Measurements from ENCODE around the gene TSPAN12.
"Not testable (repeated sequence)": the region's sequence is repeated elsewhere in the genome, so short reads cannot be mapped to it uniquely, and the experiment has no call there.

Gene TSPAN12, protein sequence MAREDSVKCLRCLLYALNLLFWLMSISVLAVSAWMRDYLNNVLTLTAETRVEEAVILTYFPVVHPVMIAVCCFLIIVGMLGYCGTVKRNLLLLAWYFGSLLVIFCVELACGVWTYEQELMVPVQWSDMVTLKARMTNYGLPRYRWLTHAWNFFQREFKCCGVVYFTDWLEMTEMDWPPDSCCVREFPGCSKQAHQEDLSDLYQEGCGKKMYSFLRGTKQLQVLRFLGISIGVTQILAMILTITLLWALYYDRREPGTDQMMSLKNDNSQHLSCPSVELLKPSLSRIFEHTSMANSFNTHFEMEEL

DNA sequence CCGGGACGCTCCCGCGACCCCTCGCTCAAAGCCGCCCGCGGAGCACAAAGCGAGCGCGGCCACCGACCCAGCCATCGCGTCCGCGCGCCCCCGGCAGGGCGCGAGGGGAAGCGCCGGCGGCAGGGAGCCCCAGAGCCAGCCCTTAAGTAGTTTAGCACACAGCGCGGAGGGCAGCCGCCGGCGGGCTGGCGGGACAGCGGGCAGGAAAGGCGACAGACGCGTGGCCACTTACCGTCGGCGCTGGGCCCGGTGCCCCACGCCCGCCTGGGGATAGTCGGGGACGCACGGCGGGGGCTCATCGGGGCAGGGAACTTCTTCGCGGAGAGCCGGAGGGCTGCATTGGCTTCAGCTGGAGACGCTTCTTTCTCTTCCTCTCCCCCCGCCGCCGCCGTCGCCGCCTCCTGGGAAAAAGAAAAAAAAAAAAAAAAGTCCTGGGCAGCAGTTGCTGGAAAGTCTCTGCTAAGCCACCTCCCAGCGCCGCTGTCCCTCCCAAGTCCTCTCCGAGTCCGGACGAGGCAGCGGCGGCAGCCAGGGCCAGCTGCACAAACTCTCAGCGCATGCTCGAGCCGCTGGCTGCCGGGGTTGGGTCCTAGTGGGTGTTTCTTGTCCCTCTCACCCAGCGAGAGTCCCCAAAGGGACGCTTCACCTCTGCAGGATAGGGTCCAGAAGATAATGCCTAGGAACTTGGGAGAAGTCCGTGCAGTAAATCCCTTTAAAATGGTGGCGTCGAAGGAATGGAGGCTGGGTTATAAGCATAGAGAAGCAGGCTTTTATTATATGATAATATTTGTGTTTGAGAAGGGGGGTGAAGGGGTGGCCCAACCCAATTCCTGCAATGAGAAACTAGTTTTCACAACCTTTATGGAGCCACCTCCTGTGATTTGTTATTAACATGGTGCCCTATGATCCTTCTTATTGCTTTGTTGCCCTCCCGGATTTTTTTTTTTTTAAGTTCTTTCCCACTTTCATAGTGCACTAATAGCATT is at the start of gene TSPAN12:
TSPAN12 (minus strand) TSS at position 557 of the 986 bp plus-strand sequence. CDS start 1,381 bp downstream, outside the sequence.
- DNase-seq, result peak; percentile 62

DNA sequence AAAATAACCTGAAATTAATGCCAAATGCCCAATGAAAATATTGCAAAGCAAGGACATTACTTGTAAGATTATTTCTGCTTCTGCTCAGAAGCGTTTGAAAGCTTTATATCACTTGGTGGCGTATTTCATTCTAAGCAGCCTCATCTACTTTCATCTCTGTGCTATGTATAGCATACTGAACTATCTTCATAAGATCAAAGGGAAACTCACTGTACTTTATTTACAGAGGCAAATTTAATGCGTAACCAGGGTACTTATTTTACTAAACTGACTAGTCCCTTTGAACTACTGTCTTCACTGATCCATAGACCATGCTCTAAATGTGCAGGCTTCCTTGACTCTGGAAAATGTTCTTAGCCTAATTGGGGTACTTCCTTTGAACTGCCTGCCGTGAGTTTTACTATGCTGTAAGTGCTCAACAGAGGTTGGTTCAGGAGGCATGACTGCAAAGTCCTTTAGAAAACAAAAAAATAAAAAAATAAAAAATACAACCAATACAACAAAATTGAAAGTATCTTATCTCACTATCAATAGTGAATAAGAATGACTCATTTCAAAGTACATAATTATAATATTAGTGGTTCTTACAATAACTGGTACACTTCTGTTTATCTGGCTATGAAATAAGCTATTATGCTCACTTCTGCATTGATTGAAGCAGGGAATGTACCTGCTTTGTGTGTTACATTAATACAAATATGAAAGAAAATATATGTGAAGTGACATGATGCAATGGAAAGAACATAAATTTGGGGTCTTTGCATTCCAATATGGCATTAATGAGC is 41.0 kb upstream of the TSPAN12 start:
- no peak for DNase-seq

DNA sequence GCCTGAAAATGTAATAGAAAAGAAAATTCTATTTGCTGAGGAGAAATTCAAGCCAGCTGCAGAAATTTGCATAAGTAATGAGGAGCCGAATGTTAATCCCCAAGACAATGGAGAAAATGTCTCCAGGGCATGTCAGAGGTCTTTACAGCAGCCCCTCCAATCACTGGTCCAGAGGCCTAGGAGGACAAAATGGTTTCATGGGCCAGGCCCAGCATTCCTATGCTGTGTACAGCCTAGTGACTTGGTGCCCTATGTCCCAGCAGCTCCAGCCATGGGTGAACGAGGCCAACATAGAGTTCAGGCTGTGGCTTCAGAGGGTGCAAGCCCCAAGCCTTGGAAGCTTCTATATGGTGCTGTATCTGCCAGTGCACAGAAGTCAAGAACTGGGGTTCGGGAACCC is 37.3 kb upstream of the TSPAN12 start:
- not testable (repeated sequence) for DNase-seq

DNA sequence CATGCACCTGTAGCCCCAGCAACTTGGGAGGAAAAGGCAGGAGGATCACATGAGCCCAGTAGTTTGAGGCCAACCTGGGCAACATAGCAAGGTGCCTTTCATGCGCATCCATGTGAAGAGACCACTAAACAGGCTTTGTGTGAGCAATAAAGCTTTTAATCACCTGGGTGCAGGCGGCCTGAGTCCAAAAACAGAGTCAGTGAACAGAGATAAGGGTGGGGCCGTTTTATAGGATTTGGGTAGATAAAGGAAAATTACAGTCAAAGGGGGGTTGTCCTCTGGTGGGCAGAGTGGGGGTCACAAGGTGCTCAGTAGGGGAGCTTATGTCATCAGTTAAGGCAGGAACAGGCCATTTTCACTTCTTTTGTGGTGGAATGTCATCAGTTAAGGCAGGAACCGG is 27.7 kb upstream of the TSPAN12 start:
- DNase-seq, result not testable (repeated sequence)

DNA sequence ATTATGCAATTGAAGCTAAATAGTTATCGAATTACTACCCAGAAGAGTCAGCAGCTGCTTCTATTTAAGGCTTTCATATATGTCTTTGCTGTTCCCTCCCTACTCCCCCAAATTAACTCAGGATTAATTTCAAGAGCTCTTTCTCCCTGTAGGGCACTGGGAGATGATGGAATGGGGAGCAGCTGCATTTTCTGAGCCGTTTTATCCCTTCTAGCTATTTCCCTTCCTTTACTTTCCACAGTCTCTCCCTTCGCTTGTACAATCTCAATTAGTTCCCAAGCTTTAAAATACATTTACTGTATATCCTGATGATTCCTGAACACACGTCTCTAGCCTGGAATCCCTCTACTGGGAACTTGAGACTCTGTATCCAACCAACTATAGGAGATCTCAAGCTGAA is 19.8 kb upstream of the TSPAN12 start:
- no peak for DNase-seq

DNA sequence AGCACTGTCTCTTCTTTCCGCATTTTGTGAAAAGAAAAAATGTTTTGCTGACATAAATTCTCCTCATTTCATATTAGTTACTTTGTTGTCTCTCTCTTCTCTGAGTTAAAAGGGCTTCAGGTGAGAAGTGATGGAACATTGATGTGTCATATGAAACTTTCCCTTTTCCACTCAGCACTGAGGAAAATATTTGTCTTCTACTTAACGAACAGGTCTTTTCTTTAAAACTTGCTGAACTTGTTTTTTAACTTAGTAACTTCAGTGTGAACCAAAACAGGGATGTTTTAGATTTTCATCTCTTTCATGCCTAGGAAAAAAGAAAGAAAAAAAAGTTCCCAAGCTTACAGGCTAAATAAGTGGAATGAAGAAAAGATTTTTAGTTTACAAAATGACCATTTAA is 19.0 kb upstream of the TSPAN12 start:
- DNase-seq, result no peak

DNA sequence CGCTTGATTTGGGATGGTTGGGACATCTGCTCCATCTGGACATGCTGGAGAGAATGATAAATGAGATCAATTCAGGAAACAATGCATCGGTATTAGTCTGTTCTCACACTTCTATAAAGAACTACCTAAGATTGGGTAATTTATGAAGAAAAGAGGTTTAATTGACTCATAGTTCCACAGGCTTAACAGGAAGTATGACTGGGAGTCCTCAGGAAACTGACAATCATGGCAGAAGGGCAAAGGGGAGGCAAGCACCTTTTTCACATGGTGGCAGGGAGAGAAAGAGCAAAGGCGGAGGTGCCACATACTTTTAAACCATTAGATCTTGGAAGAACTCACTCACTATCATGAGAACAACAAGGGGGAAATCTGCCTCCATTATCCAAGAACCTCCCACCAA is 16.8 kb upstream of the TSPAN12 start:
- peak; percentile 62 for DNase-seq

DNA sequence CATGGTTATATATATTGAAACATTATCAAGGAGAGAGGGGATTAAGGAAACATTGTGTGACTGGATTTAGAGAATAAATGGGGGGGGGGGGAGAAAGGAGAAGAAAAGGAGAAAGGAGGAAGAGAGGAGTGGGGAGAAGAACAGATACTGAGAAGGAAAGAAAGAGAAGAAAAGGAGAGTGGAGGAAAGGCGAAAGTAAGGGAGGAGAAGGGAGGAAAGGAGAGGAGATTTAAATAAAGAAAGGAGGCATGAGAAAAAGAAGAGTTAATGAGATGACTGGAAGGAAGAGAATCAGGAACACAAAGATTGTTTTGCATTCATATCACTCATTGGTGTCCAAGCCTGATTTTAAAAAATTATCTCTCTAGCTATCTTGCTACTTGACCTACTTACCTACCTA is 16.1 kb upstream of the TSPAN12 start:
- no peak for DNase-seq

DNA sequence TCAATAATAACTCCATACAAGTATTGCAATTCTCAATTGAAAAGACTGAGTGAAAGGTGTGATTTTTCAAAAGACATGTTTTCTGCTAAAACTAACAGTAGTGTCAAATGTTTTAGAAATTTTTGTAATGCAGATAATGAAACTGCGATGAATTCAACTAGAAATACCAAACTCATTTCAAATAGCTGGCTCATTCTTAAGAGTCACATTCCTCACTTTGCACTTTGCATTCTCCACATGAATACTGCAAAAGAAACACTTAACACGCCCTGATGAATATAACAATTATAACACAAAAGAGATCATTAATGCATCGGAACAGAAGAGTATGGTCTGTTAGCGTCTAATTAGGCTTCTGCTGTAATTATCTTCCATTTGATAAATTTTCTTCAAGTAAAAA is 15.5 kb upstream of the TSPAN12 start:
- DNase-seq, result no peak

DNA sequence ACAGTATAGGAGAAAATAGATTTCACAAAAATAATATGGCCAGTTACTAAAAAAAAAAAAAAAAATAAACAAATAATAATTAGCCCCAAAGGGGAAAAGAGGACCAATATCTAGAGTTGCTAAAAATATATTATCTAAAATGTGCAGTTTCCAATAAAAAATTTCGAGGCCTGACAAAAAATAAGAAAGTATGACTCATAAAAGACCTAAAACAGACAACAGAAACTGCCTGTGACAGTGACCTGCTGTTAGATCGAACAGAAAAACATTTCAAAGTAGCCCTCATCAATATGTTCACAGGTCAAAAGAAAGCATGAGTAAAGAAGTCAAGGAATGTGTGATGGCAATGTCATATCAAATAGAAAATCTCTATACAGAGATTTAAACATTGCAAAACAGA is 11.8 kb upstream of the TSPAN12 start:
- no peak for DNase-seq

DNA sequence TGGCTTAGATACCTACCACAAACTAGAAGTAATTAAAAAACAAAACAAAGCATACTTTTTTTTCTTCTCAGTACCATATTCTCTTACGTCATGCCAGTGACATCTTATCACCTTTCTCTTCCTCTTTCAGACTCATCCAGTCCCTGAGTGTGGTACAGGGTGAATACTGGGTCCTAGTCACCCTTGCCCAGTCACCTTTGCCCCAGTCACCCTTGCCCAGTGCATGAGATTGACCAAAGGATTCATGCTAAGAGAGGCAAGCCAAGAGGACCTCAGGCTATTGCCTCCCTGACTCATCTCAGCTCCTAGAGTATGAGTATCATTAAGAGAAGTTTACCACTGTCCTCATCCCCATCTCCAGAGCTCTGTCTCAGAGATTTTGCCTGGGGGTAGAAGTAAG is 10.0 kb upstream of the TSPAN12 start:
- DNase-seq, result no peak

DNA sequence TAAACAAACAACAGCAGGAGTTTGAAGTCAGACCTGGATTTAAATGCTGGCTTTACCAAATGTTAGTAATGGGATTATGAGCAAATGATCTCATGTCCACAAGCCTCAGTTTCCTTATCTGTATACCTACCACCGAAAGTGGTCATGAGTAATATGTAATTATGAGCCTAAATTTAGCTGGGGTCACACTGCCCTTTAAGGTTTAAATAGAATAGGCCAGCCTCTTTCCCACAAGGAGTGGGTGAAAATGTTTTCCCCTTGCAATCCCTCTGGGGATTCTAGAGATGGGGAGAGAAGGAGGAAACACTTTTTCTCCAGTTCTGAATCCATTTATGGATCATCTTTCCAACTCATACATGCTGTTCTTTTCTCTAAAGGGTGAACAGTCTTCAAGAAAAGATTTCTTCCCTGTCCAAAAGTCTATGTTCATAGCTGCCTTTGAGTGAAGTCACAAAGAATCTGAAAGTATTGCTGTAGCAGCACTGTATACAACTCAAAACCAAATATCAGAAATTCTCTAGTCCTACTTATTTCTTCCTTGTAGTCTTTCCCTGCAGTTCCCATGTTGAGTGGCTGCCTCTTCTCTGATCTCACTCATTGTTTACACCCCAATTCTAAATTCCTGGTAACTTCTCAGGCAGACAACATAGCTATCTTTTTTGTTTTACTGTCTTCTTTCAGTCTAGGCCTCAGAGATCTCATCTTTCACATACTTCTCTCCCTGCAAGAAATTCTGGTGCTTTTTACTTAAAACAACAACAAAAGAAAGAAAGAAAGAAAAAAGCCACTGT is 7.4 kb upstream of the TSPAN12 start:
- DNase-seq, result no peak

DNA sequence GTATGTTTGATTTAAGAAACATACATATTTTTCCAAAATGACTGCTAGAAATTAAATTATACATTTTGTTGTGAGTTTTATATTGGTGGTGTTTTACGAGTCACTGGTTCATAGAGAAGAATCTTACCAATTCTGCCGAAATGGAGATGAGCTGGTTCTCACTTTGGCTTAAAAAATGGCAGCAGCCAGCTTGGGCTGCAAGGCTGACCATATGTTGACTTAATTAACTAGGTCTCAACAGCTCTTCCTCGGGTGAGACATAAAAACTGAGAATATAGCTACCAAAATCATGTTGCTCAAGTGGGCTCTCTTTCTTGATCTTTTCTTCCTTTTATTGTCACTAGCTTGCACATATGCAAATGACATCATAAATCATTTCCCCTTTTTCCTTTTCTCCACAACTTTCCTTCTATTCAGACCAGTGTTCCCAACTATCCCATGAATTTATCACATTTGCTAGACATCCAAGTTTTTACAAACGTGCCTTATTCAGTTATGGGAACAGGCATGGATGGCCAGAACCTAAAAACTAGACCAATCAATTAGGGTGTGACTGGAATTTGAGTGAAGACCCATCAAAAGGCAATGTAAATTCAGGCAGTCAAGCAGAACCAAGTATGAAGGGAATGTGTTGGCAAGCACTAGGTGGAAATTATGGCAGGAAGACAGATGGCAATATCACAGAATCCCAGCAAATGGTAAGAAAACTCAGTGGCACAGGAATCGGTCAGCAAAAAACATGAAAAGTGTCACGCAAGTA is 6.4 kb upstream of the TSPAN12 start:
- DNase-seq, result peak; percentile 71

DNA sequence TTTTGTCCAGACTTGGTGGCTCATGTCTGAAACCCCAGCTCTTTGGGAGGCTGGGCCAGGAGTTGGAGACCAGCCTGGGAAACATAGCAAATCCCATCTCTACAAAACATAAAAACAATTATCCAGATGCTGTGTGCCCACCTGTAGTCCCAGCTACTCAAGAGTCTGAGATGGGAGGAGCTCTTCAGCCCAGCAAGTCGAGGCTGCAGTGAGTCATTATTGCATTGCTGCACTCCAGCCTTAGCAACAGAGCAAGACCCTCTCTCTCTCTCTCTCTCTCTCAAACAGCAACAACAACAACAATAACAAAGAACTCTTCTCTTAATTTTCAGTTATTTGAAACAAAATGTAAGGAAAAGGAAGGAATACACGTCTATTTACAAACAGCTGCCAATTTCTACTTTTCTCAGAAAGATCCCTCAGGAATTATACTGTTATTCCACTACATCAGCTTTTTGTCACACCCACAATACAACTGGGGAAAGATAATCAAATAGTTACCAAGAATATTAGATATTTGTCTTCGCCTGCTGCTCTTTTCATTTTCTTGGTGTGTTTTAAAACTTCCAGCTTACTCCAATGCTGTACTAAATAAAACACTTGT is 5.1 kb upstream of the TSPAN12 start:
- DNase-seq, result no peak

DNA sequence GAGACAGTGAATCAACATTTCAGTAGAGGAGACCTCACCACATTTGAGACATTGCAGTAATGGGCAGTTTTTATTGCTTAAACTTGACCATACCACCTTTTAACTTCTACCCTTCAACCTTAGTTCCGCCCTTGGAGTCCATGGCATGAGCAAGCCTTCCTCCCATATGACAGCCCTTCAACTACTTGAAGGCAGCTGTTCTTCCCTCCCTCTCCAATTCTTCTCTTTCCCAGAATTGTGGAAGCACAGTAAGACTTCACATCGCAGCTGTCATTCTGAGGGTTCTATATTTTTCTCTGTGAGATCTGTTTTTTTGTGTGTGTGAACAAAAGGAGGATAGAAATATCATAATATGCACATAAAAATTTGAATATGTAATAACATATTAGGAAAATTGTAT is 2.2 kb upstream of the TSPAN12 start:
- DNase-seq, result no peak

DNA sequence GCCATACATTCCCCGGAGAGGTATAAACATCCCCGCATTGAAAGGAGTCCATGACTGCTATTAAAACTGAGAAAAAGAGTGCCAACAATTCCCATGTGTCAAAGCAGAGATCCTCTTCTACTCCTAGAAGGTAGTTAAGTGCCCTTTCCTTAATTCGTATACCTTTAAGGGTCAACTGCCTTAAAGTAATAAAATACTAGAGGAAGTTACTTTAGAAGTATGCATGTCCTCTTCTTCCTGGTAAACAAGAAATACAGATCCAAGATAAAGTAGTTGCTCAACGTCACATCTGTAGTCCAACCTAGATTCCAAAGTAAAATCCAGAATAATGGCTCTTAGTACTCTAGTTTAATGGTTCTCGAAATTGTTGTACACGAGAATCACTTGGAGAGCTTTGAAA is 1.5 kb upstream of the TSPAN12 start:
- no peak for DNase-seq

DNA sequence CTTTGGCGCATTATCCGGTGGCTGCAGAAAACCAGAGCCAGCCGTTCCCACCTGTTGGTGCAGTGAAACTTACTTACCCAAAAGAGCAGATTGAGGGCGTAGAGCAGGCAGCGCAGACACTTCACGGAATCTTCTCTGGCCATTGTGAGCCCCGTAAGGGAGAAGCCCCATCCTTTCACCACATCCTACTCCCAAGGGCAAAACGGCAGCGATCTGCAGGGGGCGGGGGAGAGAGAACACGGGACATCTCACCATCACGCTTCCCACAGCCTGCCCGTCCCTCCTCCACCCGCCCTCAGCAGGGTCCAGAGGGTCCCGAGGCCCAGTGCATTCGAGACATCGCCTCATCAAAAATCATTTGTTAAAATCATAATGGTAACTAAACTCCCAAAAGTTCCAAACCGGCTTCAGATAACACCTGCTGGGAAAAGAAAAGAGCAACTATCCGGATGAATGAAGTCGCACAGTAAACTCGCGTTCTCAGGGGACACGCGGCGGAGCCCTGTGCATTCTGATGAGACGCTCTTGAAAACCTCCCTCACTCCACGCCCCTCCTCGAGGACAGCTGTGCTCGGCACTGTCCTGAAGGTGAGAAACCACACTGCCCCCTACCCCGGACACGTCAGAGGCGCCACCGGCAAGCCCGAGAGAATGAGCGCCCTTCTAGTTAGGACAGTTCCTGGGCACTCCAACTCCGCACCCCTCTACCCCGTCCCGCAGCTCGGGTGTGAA is 1.2 kb downstream of the TSPAN12 start:
- no peak for DNase-seq

DNA sequence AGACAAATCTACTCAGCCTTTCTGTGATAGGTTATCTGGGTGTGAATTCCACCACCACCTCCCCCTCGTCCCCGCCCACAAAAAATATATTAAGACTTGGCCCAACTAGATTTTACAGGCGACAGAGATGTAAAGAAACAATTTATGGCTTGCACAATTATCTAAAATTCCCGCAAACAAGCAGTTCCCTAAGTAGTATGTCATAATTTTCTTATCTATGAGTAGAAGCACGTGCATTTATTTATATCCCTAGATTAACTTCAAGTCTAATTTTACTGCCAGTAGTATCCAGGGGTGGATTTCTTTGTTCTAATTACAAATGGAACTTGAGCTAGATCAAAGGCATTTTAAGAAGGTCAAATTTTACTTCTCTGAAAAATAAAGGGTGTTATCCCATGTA is 1.7 kb downstream of the TSPAN12 start:
- DNase-seq, result no peak

DNA sequence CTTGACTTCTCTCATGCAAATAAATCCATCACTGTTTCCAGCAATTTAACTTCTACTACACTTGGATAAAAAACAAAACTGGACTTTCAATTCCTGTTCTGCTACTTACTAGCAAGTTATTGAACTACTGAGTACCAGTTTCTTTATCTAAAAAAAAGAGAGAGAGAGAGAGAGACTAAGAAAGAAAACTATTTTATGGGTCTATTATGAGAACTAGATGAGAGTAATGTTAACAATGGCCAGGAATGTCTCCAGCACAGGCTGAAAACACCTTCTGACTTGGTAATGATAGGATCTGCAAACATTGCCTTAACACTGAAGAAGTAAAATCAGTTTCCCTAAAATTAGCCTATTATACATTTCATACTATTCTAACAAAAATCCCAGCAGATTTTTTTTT is 5.2 kb downstream of the TSPAN12 start:
- no peak for DNase-seq

DNA sequence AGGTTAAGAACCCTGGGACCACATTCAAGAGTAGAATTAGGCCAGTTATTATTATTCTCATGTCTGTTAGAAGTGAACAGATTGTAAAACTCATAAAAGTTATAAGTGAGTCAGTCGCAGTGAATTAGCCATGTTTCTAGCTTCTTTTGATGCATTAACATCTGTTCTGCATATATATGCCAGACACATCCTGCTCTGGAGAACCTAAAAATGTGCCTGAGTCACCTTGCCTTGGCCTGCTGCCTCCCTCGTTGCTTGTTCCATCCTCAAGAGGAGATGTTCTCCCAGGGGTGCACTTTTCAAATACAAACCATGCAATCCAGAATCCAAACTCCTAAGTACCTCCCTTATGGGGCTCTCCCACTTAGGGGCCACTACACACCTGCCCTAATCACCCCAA is 14.8 kb downstream of the TSPAN12 start:
- DNase-seq, result peak; percentile 82
